KMS-11 (cell line): ENCODE measurements around the gene SHC3.

Experiments
- H2AFZ ChIP-seq: fragments of 200-600 bp; sonication (generic); 2 replicates; pipeline ENCODE4 v1.6.1; 2016; ENCODE audit warnings: antibody characterized with exemption, mixed run types, low read depth
- H3K27ac ChIP-seq: fragments of 200-600 bp; sonication (generic); 2 replicates; pipeline ENCODE4 v1.6.1; 2016; ENCODE audit warnings: mild to moderate bottlenecking, mixed run types
- H3K27me3 ChIP-seq: fragments of 200-600 bp; sonication (generic); 2 replicates; pipeline ENCODE4 v1.6.1; 2017; ENCODE audit warnings: mild to moderate bottlenecking, low read depth, mixed run types, moderate library complexity; ENCODE audit not compliant: insufficient read depth
- H3K36me3 ChIP-seq: fragments of 200-600 bp; sonication (generic); 2 replicates; pipeline ENCODE4 v1.6.1; 2017; ENCODE audit warnings: mild to moderate bottlenecking, mixed run types; ENCODE audit not compliant: insufficient read depth
- H3K4me1 ChIP-seq: fragments of 200-600 bp; sonication (generic); 2 replicates; pipeline ENCODE4 v1.6.1; 2016; ENCODE audit warnings: mild to moderate bottlenecking, low read depth, mixed run types; ENCODE audit not compliant: poor library complexity, severe bottlenecking
- H3K4me2 ChIP-seq: fragments of 200-600 bp; sonication (generic); 2 replicates; pipeline ENCODE4 v1.7.0; 2016; ENCODE audit warnings: mild to moderate bottlenecking, mixed run types
- H3K4me3 ChIP-seq: fragments of 200-600 bp; sonication (generic); IDR thresholded peaks from 2 replicates; pipeline ENCODE4 v1.6.1; 2017; ENCODE audit warnings: low read depth, low read length, mixed read lengths; ENCODE audit not compliant: insufficient read depth
- H3K79me2 ChIP-seq: fragments of 200-600 bp; sonication (generic); 2 replicates; pipeline ENCODE4 v1.6.1; 2016; ENCODE audit warnings: low read depth, mixed run types; ENCODE audit not compliant: insufficient read depth
- H3K9ac ChIP-seq: fragments of 200-600 bp; sonication (generic); 2 replicates; pipeline ENCODE4 v1.6.1; 2016; ENCODE audit warnings: mild to moderate bottlenecking, mixed run types
- H4K20me1 ChIP-seq: fragments of 200-600 bp; sonication (generic); 2 replicates; pipeline ENCODE4 v1.6.1; 2016; ENCODE audit warnings: mild to moderate bottlenecking, mixed run types; ENCODE audit not compliant: insufficient read depth
- CTCF ChIP-seq: fragments of 200-600 bp; sonication (generic); conservative IDR thresholded peaks from 2 replicates; pipeline ENCODE4 v1.6.1; 2017; ENCODE audit warnings: low read depth, mild to moderate bottlenecking, antibody characterized with exemption, low read length, moderate library complexity, mixed read lengths

Gene SHC3

GRCh38 chr9:89204801-89205200 lies 26.2 kb upstream of the SHC3 start:
- H3K4me3 ChIP-seq = no peak overlapping the region
- no peak overlapping the region for H3K27ac ChIP-seq
- no peaks in the 10 kb centered on the region for H3K79me2 ChIP-seq
- H4K20me1 ChIP-seq = no peaks in the 10 kb centered on the region
- no peaks in the 10 kb centered on the region for H3K36me3 ChIP-seq
- no peaks in the 10 kb centered on the region for H3K27me3 ChIP-seq
- H3K9ac ChIP-seq = no peak overlapping the region
- no peak for TF ChIP-seq CTCF
- no peak overlapping the region for H2AFZ ChIP-seq
- no peaks in the 10 kb centered on the region for H3K4me1 ChIP-seq
- H3K4me2 ChIP-seq = no peak overlapping the region

GRCh38 chr9:89195131-89195797 lies 16.6 kb upstream of the SHC3 start:
- H3K4me1 ChIP-seq = no peaks in the 10 kb centered on the region
- no peaks in the 10 kb centered on the region for H3K27me3 ChIP-seq
- H3K4me2 ChIP-seq = no peak overlapping the region
- no peak overlapping the region for H2AFZ ChIP-seq
- no peak overlapping the region for H3K27ac ChIP-seq
- no peak for TF ChIP-seq CTCF
- H3K36me3 ChIP-seq = no peaks in the 10 kb centered on the region
- H4K20me1 ChIP-seq = no peaks in the 10 kb centered on the region
- no peak overlapping the region for H3K4me3 ChIP-seq
- H3K9ac ChIP-seq = no peak overlapping the region
- H3K79me2 ChIP-seq = no peaks in the 10 kb centered on the region

- Histone ChIP-seq H3K9ac (no peak overlapping the region), H3K4me1 (no peaks in the 10 kb centered on the region), H3K27me3 (no peaks in the 10 kb centered on the region), H2AFZ (no peak overlapping the region), H3K4me2 (no peak overlapping the region), H3K79me2 (no peaks in the 10 kb centered on the region), H3K27ac (no peak overlapping the region), H3K36me3 (no peaks in the 10 kb centered on the region), H3K4me3 (no peak overlapping the region), H4K20me1 (no peaks in the 10 kb centered on the region)
- TF ChIP-seq CTCF = no peak
These were observed 16.0 kb upstream of the SHC3 start for GRCh38 chr9:89194421-89195130.

GRCh38 chr9:89191004-89191403 lies 12.4 kb upstream of the SHC3 start:
- no peak overlapping the region for H3K4me2 ChIP-seq
- no peak for TF ChIP-seq CTCF
- H3K36me3 ChIP-seq = no peaks in the 10 kb centered on the region
- H3K79me2 ChIP-seq = no peaks in the 10 kb centered on the region
- H4K20me1 ChIP-seq = no peaks in the 10 kb centered on the region
- H2AFZ ChIP-seq = no peak overlapping the region
- H3K4me1 ChIP-seq = no peaks in the 10 kb centered on the region
- H3K4me3 ChIP-seq = no peak overlapping the region
- H3K9ac ChIP-seq = no peak overlapping the region
- no peak overlapping the region for H3K27ac ChIP-seq
- H3K27me3 ChIP-seq = no peaks in the 10 kb centered on the region
